ENCODE results near the gene MPO.

DNA sequence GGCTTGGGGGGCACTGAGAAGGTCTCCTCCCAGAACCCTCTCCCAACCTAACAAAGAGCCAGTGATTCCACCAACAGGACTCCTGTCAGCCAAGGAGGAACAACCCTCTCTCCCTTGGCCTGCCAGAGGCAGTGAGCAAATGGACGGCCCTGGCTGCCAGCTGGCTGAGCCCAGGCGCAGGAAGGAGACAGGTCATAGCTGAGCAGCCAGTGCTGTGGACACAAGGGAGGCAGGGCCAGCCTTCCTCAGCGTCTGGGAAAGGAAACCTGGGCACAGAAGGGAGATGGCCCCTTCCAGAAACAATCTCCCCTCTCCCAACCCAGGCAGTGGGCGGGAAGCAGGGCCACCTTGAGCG lies 2.1 kb downstream of the MPO start:
- TF ChIP-seq EZH2 (IDR thresholded peaks at IDR 0.05; ENCODE audit: insufficient read depth, poor library complexity, severe bottlenecking) (no peak), EZH2phosphoT487 (IDR thresholded peaks at IDR 0.05; ENCODE audit: insufficient read depth, low read depth) (no peak)

Data from GM23248 (cell line).